HFF-Myc (cell line): ENCODE data around the gene OR4D5.

ENCODE experiments used
- DNase-seq: peaks from one replicate; pipeline ENCODE4 v3.0.0-alpha.2; 2011; ENCODE audit warnings: low read depth; ENCODE audit errors: extremely low read depth
- H3K4me3 ChIP-seq: replicated peaks from 2 replicates; pipeline ENCODE4 v1.5.1; 2011; ENCODE audit warnings: low read depth, mild to moderate bottlenecking, control low read depth, low read length
- TF ChIP-seq, protein P1 (sequence below): IDR thresholded peaks from 2 replicates; pipeline ENCODE4 v1.5.1; 2012; ENCODE audit warnings: mild to moderate bottlenecking, low read depth, low read length, control low read depth; ENCODE audit errors: missing control alignments

The OR4D5 gene

DNA sequence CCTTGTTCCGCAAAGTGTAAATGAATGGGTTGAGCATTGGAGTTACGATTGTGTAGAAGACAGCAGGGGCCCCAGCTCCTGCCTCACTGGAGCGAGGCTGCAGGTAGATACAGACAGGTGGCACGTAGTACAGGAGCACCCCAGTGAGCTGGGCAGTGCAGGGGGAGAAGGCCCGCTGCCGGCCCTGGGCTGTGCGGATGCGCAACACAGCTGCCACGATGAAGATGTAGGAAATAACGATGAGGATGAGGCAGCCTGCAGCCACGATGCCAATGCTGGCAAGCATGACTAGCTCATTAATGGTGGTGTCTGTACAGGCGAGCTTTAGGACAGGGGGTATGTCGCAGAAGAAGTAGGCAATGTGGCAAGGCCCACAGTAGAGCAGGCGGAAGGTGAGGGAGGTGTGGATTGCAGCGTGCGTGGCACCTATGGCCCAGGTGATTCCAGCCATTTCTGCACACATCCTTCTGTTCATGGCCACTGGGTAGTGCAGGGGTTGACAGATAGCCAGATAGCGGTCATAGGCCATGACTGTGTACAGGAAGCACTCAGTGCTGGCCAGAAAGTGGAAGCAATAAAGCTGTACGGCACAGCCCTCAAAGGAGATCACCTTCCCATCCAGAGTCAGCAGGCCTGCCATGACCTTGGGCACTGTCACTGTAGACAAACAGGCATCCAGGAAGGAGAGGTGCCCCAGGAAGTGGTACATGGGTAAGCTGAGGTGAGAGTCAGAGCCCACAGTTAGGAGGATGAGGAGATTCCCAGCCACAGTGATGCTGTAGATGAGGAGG is 37.5 kb downstream of the OR4D5 start:
- DNase-seq, result no peak
- no peak overlapping the region for H3K4me3 ChIP-seq
- TF ChIP-seq, protein P1, sequence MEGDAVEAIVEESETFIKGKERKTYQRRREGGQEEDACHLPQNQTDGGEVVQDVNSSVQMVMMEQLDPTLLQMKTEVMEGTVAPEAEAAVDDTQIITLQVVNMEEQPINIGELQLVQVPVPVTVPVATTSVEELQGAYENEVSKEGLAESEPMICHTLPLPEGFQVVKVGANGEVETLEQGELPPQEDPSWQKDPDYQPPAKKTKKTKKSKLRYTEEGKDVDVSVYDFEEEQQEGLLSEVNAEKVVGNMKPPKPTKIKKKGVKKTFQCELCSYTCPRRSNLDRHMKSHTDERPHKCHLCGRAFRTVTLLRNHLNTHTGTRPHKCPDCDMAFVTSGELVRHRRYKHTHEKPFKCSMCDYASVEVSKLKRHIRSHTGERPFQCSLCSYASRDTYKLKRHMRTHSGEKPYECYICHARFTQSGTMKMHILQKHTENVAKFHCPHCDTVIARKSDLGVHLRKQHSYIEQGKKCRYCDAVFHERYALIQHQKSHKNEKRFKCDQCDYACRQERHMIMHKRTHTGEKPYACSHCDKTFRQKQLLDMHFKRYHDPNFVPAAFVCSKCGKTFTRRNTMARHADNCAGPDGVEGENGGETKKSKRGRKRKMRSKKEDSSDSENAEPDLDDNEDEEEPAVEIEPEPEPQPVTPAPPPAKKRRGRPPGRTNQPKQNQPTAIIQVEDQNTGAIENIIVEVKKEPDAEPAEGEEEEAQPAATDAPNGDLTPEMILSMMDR, result no peak

DNA sequence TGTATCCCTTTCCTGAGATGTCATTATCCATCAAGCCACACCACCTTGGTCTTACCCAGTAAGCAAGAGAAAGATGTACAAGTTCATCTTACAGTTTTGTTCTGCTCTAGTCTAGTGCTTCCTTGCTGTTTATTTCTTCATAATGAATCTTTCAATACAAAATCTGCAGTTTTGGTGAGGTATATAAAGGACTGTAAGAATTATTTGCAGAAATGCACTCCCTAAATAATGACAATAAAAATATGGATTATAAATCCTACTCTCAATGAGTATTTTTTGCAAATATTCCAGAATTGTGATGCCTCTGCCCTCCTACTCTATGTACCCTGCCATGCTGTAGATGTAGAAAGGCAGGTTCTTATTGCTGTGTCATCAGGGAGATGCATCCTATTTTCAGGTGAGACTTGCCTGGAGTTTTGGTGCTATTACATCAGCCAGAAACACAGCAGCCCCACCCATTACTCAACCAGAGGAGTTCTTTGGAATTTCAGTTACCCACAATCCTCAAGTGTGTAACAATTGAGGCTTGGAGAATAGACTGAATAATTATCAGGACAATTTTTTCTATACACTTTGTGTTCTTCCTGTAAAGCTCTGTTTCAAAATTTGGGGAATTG is 38.4 kb downstream of the OR4D5 start, which contains the start of gene OR10S1:
Gene OR10S1, minus strand, starts transcription at position 51 of the 617 bp plus-strand sequence. CDS start 117 bp downstream, outside the sequence.
- H3K4me3 ChIP-seq, result no peak within 1 kb of the TSS
- DNase-seq, result no peak

DNA sequence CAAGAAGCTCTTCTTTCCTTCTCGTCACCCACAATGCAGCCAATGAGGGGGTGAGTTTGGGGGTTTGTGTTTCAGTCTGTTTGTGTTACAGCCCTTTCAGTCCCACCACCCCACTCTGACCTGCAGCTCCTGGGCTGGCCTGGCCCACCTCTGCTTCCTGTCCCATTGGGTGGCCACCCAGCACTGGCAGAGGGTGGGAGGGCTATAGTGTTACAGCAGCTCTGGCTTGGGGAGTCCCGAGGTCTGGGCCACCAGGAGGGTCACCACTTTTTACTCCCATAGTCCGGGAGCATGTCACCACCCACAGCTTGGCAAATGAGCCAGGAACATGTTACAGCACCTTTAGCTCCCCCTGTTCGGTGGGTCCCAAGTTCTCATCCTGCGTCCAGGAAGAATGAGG is 39.9 kb downstream of the OR4D5 start:
- H3K4me3 ChIP-seq, result no peak overlapping the region
- no peak for DNase-seq
- TF ChIP-seq, protein P1, result no peak

More for the DNA sequence above, 38.4 kb downstream of the OR4D5 start, which contains the start of gene OR10S1:
- TF ChIP-seq, protein P1, result no peak
